Mesothelial cell of epicardium (in vitro differentiated cells): ENCODE data around the gene TCHP. TPM values are rescaled to one million over a fixed set of nuclear protein-coding genes. Genes with fewer than 3 reads are reported as not detected.
"Not testable (repeated sequence)": the region's sequence is repeated elsewhere in the genome, so short reads cannot be mapped to it uniquely, and the experiment has no call there.

Experiments
- DNase-seq, 2 experiments: peaks; one replicate each; pipeline ENCODE4 v3.0.0; 2021; ENCODE audit warnings: low spot score in 2 of 2; ENCODE audit not compliant: unreplicated experiment in 2 of 2
- H3K27ac Mint-ChIP-seq: 2 replicates; pipeline ENCODE4 v1.8.0; 2021; ENCODE audit warnings: mixed read lengths
- H3K27me3 Mint-ChIP-seq: 2 replicates; pipeline ENCODE4 v1.8.0; 2021; ENCODE audit warnings: low read depth, mixed read lengths
- H3K36me3 Mint-ChIP-seq: 2 replicates; pipeline ENCODE4 v1.8.0; 2021; ENCODE audit warnings: mixed read lengths
- H3K4me1 Mint-ChIP-seq: 2 replicates; pipeline ENCODE4 v1.8.0; 2021; ENCODE audit warnings: mixed read lengths
- H3K4me3 Mint-ChIP-seq: 2 replicates; pipeline ENCODE4 v1.8.0; 2021; ENCODE audit warnings: mild to moderate bottlenecking, moderate library complexity, mixed read lengths
- H3K9me3 Mint-ChIP-seq: 2 replicates; pipeline ENCODE4 v1.8.0; 2021; ENCODE audit warnings: mixed read lengths
- CTCF ChIP-seq: fragments of 200-600 bp; sonication (generic); IDR thresholded peaks from one replicate; pipeline ENCODE4 v1.5.0; 2021; ENCODE audit warnings: antibody characterized with exemption; ENCODE audit not compliant: unreplicated experiment
- total RNA-seq: library from RNA; stranded (reverse); gene quantifications from 3 replicates; pipeline ENCODE4 v1.2.1, GENCODE V29; 2021

The TCHP gene
- 16.6 to 18.6 TPM (median 18.0 TPM) in 3 replicates for total RNA-seq

- Mint-ChIP-seq H3K4me3 (peak within 1 kb of the TSS; percentile 95), H3K36me3 (peaks cover 13% of the 10 kb centered on the region), H3K27me3 (no peaks in the 10 kb centered on the region), H3K27ac (peak within 1 kb of the TSS; percentile 98), H3K9me3 (no peaks in the 10 kb centered on the region), H3K4me1 (peaks cover 20% of the 10 kb centered on the region)
- no peak for TF ChIP-seq CTCF
- peak; percentile 46 to 78 for DNase-seq
Measured at GRCh38 chr12:109899783-109900751, at the start of gene TCHP. TSS of gene TCHP (plus strand) at chr12:109900274. CDS start at chr12:109903027, 2,753 bp downstream.

GRCh38 chr12:109850518-109850917 is 49.6 kb upstream of the TCHP start:
- H3K4me1 Mint-ChIP-seq, DNase-seq, H3K27ac Mint-ChIP-seq, H3K9me3 Mint-ChIP-seq, H3K36me3 Mint-ChIP-seq, H3K27me3 Mint-ChIP-seq, H3K4me3 Mint-ChIP-seq: not testable (repeated sequence)

GRCh38 chr12:109855377-109855776 is 44.7 kb upstream of the TCHP start:
- H3K9me3 Mint-ChIP-seq, result no peaks in the 10 kb centered on the region
- H3K27me3 Mint-ChIP-seq, result no peaks in the 10 kb centered on the region
- H3K36me3 Mint-ChIP-seq, result peaks cover 4% of the 10 kb centered on the region
- H3K4me1 Mint-ChIP-seq, result no peaks in the 10 kb centered on the region
- H3K27ac Mint-ChIP-seq, result no peak overlapping the region
- no peak for DNase-seq
- H3K4me3 Mint-ChIP-seq, result no peak overlapping the region
- no peak for TF ChIP-seq CTCF

GRCh38 chr12:109857715-109858114 is 42.4 kb upstream of the TCHP start:
- Mint-ChIP-seq H3K36me3 (peaks cover 4% of the 10 kb centered on the region), H3K4me3 (no peak overlapping the region), H3K4me1 (no peaks in the 10 kb centered on the region), H3K27ac (no peak overlapping the region), H3K9me3 (no peaks in the 10 kb centered on the region), H3K27me3 (no peaks in the 10 kb centered on the region)
- no peak for DNase-seq
- no peak for TF ChIP-seq CTCF

GRCh38 chr12:109858764-109859163 is 41.3 kb upstream of the TCHP start:
- no peaks in the 10 kb centered on the region for H3K27me3 Mint-ChIP-seq
- no peak overlapping the region for H3K27ac Mint-ChIP-seq
- H3K4me3 Mint-ChIP-seq, result no peak overlapping the region
- no peaks in the 10 kb centered on the region for H3K9me3 Mint-ChIP-seq
- TF ChIP-seq CTCF, result no peak
- H3K4me1 Mint-ChIP-seq, result peaks cover 6% of the 10 kb centered on the region
- no peak for DNase-seq
- H3K36me3 Mint-ChIP-seq, result peaks cover 4% of the 10 kb centered on the region

GRCh38 chr12:109860977-109861376 is 39.1 kb upstream of the TCHP start:
- Mint-ChIP-seq H3K36me3 (peaks cover 4% of the 10 kb centered on the region), H3K27ac (no peak overlapping the region), H3K4me1 (peaks cover 18% of the 10 kb centered on the region), H3K4me3 (no peak overlapping the region), H3K9me3 (no peaks in the 10 kb centered on the region), H3K27me3 (no peaks in the 10 kb centered on the region)
- DNase-seq, result no peak
- TF ChIP-seq CTCF, result no peak
